HG02678 (cell line): ENCODE data around the gene PPP1R16B.

Experiments
- ATAC-seq: cut with Tn5 transposase; IDR thresholded peaks from one replicate; pipeline ENCODE4 v1.9.1; 2021; ENCODE audit warnings: mild to moderate bottlenecking, moderate library complexity; ENCODE audit not compliant: unreplicated experiment

PPP1R16B gene

DNA sequence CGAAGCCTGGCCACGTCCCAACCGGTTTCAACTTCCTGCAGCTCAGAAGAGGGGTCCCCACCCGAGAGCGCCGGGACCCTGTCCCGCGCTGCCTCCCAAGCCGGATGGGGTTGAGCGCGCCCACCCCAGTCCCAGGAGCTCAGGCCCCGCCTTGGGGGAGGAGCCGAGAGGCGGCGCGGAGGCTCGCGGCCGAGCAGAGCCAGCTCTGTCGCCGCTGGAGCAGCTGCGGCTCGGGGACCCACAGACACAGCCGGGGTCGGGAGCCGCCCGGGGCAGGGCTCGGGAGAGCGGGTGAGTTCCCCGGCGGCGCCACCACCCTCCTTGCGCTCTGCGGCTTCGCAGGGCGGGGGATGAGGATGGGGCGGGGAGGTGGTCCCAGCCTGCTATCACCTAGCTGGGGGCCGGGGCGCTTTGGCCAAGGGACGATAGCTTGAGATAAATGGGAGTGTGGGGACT lies at the start of gene PPP1R16B:
Gene PPP1R16B (plus strand): TSS at position 196 of the 456 bp plus-strand sequence. CDS start 30,229 bp downstream, outside the sequence.
- peak; percentile 47 for ATAC-seq

DNA sequence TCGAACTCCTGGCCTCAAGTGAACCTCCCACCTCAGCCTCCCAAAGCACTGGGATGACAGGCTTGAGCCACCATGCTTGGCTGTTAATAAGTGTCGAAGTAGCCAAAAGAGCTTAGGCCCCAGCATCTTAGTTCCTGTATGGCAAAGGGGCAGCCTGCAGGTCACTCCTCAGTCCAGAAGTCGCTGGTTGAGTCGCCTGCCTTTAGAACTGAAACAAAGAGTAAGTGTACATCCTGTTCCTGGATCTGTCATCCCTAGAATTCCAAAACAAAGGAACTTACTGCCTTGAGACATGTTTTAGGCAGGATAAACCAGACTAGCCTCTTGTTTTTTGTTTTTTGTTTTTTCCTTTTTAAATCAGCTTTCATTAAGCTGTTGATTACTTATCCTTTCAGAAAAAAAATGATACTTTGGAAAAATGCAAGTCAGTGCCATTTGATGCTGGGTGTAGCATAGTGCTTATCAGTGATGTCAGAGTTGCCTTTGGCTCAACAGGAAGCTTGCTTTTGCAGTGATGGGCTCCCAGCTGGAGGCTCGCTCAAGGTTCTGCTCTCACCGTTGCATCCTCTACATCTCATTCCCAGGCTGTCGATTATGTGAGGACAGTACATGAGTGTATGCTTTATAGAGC lies 48.2 kb upstream of the PPP1R16B start:
- no peak for ATAC-seq

DNA sequence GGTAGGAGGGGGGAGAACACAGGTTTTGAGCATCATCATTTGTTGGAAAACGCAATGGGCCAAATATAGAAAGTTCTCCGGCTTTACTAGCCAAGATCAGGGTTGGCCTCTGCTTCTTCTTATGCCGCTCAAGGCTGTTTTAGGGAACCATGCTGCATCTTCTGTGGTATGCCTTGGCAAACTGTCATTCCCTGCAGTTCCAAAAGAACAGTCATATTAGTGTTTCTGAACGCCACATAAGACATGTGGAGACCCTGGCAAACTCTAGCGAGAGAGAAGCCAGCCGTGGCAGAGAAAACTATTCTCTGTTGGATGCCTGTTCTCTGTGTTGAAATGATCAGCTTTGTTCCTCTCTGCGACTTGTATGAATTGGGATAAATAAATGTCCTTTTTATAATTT lies 46.4 kb upstream of the PPP1R16B start:
- no peak for ATAC-seq

DNA sequence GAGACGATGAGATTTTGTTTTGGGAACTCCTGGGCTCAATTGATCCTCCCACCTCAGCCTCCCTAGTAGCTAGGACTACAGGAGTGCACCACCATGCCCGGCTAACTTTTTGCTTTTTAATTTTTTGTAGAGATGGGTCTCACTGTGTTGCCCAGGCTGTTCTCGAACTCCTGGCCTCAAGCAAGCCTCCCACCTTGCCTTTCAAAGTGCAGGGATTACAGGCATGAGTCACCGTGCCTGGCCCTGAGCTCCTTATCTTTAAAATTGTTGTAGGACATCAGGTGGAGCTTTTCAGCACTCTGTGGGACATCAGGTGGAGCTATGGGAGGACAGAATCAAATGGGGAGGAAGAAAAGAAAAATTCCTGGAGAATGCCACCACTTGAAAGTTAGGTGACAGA lies 44.5 kb upstream of the PPP1R16B start:
- ATAC-seq: no peak

DNA sequence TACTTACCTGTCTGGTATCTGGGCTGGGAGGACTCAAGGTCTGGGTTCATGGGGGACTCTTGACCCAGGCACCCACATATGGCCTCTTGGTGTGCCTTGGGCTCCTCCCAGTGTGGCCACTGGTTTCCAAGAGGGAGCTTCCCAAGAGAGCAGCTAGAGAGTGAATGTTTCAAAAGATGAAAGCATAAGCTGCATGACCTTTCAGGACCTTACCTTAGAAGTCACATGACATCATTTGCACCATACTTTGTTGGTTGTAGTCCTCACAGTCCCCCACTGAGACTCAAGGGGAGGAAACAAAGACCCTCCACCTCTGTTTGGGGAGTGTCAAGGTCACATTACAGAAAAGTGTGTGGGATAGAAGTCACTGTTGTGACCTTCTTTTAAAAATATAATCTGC lies 43.3 kb upstream of the PPP1R16B start:
- ATAC-seq: no peak

DNA sequence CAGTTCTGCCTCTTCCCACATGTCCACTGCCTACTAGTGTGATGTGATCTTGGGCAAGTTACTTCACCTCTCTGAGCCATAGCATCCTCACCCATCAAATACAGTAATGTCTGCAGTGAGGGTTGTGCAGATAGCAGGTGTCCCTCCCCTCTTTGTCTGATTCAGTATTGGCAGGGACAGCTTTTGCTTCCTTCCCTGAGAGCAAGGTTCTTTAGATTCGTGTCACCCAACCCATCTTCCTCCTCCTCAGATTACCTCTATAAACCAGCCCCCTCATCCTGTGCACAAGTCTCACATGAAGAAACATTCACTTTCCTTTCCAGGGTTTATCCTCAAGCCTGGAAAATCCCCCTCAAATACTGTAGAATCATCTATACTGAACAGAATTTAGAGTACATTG lies 41.9 kb upstream of the PPP1R16B start:
- ATAC-seq: no peak

DNA sequence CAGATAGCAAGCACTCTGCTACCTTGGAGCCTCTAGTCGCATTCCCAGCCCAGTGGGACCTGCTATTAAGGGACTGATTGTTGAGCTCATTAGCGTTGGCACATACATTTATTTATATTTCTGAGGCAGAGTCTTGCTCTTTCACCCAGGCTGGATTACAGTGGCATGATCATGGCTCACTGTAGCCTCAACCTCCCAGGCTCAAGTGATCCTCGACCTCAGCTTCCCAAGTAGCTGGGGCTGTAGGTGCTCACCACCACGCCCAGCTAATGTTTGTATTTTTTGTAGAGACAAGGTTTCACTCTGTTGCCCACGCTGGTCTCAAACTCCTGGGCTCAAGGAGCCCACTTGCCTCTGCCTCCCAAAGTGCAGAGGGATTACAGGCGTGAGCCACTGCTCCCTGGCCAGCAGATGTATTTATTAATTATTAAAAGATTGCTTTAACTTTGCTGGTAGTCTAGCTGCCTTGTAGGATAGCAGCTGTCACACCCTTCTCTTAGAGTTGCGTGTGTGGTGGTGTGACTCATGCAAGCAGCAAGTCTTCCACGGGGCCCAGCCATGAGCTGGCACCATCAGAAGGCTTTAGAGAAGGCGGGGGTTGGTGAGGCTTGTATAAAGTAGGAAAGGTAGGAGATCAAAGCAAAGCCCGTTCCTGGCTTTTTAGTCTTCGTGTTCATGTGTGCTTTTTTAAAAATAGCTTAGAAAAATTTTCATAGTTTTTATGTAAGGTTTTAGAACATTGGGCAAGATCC lies 40.8 kb upstream of the PPP1R16B start:
- ATAC-seq: no peak

DNA sequence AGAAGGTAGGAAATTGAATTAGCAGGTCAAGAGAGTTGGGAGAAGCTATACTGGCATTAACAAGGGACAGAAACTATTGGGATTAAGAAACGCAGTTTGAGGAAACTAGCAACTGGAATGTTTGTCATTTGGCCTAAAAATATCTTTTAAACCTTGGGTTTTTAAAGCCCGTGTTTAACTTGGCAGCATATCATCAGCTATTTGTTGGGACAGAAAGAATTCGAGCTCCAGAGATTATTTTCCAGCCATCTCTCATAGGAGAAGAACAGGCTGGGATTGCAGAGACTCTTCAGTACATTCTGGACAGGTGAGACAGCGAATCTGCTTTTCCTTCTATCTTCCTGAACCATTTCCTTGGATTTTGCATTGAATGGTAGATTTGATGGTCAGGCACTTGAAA lies 39.4 kb upstream of the PPP1R16B start:
- no peak for ATAC-seq

DNA sequence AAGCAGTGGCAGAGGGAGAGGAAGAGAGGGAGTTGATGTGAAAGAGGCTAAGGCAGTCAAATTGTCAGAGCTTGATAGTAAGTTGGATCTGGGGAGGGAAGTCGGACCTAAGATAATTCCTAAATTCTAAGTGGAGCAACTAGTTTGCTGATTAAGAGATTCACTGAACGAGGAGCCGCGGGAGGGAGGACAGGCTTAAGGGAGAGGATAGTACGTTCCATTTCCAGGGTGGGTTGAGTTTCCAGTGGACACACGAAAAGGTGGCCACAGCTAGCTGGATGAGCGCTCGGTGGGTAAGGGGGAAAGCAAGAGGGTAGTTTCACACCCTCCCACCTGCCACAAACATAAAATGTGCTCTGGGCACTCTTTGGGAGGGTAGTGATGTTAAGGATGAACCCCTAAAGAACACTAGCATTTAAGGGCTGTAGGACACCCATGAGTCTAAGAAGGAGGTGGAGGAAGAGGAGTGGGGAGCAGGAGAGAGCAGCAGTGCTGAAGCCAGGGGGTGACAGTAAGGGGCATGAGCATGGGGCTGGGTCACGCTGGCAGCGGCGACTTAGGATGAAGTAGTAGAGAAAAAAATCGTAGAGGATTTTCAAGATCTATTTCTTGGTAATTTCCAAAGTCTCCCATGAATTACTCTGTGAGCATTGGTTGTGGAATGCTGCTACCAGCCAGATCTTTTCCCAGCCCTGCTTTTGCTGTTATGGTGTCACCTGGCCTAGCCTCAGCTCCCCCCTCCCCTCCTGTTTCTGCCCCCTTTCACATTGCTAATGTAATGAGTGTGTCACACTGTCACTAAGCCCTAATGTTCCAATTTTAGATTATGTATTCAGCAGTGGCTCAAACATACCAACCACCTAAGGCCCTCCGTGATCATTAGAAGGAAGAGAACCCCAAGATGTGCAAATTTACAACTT lies 35.9 kb upstream of the PPP1R16B start:
- no peak for ATAC-seq

DNA sequence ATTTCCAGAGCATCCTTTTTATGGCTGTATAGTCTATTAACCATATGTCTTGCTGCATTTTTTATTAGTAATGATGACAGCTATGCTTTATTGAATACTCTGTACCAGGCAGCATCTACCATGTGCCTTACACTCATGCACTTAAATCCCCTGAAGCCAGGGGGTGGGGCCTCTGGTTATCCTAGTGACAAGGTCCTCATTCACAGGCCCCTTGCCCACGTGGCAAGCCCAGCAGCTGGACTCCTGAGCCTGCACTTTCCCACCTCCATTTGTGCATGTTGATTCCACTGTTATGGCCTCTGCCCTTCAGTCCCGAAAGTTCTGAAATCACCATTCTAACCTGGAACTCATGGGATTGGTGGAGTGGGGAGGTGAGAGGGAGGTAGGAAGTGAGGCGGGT lies 35.0 kb upstream of the PPP1R16B start:
- ATAC-seq: no peak

DNA sequence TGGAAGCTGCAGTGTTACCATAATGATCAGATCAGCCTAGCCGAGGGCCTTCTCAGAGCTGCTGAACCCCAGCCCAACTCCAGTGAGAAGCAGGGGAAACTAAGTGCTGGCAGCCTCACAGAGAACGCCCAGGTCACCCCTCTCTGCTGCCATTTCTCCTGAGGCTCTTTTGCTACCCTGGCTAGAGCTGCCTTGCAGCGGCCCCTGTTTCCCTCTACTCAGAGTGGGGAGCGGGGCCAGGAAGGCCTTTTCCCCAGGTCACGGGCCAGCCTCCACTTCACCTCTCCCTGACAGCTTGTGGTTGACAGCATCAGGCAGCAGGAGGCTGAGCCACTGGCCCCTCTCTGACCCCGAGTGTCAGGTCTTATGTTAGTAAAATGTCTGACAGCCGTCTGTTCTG lies 34.5 kb upstream of the PPP1R16B start:
- no peak for ATAC-seq

DNA sequence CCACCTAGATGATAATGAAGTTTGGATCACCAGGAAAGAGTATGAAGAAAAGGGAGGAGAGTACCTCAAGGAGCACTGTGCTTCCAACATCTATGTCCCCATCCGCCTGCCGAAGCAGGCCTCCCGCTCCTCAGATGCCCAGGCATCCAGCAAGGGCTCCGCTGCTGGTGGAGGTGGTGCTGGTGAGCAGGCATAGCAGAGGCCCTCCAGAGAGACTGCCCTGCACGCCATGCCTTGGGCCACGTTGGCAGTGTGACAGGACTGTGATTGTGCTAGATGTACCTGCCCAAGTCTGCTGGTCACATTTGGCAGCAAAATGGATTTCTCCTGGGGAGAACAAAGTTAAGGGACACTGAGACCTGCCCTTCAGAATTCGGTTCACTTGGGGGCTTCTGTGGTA lies 33.9 kb upstream of the PPP1R16B start:
- ATAC-seq: no peak

DNA sequence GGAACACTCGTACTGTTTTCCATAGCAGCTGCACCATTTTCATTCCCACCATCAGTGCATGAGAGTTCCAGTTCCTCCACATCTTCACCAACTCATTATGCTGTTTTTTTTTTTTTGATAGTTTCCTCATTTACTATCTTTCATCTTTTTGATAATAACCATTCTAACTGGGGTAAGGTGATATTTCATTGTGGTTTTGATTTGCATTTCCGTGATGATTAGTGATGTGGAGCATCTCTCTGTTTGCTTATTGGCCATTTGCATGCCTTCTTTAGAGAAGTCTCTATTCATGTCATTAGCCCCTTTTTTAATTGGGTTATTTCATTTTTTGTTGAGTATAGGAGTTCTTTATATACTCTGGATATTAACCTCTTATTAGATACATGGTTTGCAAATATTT lies 31.3 kb upstream of the PPP1R16B start:
- ATAC-seq: no peak

DNA sequence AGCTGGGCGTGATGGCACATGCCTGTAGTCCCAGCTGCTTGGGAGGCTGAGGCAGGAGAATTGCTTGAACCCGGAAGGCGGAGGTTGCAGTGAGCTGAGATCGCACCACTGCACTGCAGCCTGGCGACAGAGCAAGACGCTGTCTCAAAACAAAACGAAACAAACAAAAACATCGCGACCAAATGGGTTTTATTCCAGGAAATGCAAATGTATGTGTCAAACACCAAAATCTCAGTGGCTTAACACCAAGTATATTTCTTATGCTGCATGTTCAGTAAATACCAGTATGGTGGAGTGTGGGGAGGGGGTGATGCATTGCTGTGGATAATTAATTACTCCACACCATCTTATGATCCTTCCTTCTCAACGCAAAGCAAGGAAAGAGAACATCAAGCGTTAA lies 29.1 kb upstream of the PPP1R16B start:
- no peak for ATAC-seq

DNA sequence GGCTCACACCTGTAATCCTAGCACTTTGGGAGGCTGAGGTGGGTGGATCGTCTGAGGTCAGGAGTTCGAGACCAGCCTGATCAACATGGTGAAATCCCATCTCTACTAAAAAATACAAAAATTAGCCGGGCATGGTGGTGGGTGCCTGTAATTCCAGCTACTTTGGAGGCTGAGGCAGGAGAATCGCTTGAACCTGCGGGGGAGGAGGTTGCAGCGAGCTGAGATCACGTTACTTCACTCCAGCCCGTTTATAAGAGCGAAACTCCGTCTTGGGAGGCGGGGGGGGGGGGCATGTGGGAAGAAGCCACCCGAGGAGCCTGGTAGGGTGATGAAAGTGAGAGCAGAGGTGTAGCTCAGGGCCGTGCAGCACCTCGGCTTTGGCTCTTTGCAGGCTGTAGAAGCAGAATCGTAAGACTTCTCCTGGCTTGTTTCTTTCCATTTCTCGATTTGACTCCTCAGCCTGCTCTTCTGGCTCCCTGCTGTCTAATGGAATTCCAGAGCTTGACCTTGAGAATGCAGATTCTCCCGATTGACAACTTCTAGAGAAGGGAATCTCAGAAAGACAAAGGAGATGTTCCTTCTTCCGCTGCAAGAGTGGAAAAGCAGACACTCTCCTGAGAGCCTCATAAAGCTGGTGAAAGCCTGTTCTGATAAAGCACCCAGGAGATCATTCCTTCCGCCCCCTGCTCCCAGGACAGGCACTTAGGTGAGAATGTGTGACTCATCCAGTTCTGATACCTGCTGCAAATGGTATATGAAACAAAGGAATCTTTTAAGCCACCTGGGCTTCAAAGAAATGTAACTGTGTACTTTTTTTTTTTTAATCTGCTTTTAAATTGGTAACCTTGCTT lies 26.0 kb upstream of the PPP1R16B start:
- ATAC-seq: no peak

DNA sequence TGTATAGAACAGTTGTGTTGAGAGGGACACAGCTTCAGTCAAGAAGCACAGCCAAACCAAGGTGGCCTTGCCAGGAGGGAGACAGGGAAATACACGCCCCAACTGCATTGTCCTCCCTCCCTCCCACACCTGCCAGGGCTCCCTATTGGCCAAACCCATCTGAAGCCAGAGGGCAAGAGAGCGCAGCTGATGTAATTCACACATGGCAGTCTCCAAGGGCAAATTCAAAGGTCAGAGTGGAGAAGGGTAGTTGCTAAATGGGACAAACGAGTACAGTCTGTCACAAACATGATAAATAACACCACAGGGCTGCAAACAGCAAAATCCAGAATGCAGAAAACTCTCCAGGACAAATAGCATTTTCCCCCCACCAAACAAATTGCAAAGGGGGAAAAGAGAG lies 23.2 kb upstream of the PPP1R16B start:
- no peak for ATAC-seq

DNA sequence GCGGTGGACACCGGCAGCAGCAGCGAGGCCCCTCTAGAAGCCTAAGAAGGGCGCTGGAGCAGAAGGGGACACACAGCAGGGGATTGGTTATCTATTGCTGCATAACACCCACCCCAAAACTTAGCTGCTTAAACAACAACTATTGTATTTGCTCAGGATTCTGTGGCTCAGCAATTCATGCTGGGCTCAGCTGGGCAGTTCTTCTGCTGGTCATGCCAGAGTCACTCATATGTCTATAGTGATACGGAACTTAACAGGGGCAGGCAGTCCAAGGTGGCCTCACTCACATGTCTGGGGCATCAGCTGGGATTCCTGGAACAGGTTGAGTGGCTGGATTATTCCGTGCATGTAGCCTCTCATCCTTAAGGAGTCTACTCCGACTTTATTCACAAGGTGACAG lies 17.6 kb upstream of the PPP1R16B start:
- ATAC-seq: no peak

DNA sequence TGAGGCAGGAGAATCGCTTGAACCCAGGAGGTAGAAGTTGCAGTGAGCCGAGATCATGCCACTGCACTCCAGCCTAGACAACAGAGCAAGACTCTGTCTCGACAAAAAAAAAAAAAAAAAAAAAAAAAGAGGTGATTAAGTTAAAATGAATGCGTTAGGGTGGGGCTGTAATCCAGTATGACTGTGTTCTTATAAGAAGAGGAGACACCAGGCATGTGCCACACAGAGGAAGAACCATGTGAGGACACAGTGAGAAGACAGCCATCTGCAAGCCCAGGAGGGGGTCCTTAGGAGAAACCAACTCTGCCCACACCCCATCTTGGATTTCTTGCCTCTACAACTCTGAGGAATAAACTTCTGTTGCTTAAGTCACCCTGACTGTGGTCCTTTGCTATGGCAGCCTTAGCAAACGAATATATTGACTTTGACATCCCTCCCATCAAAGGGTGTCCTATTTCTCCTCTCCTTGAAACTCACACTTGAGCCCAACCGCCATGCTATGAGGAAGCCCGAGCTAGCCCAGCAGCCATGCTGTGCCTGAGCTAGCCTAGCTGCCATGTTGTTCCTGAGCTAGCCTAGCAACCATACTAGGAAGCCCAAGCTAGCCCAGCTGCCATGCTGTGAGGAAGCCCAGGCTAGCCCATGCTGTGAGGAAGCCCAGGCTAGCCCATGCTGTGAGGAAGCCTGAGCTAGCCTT lies 15.8 kb upstream of the PPP1R16B start:
- no peak for ATAC-seq

DNA sequence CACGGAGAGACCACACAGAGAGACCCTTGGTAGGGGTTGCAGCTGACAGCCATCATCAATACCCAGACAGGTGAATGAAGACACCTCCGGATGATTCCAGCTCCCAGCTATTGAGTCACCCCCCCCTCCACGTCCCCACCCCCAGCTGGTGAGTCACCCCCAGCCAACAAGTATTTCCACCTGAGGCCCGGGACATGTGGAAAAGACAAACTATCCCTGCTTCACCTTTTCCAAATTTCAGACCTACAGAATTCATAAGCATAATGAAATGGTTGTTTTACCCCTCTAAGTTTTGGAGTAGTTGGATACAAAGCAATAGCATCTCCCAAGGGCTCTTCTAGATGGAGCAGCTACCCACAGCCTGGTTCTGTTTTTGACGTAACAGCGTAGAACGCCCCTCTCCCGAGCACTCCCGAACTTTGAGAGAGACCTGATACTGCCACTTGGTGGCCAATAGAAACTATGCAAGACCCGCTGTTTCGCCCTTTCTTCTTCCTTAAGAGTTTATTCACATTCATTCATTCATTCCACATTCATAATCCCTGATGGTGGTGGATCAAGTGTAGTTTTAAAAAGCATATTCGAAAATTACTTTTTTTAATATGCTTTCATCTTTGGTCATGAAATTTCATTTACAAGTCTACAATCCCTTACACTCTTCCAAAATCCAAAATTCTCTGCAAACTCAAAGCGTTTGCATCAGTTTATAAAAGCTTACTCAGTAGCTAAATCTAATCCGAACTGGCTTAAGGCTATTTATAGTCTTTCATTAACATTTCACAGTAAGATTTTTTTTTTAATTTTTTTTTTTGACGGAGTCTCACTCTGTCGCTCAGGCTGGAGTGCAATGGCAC lies 15.1 kb upstream of the PPP1R16B start:
- no peak for ATAC-seq
